C4-2B (cell line): ENCODE data around the gene PDE4B.

Source experiments
- CTCF ChIP-seq: fragments of 450-650 bp; conservative IDR thresholded peaks from 2 replicates; pipeline ENCODE4 v1.5.1; 2017; ENCODE audit warnings: mild to moderate bottlenecking
- ZFX ChIP-seq: fragments of 450-650 bp; IDR thresholded peaks from 2 replicates; pipeline ENCODE4 v1.6.1; 2017

GRCh38 chr1:66305927-66306326 lies 513.2 kb downstream of the PDE4B start:
- TF ChIP-seq CTCF (no peak), ZFX (no peak)
